ENCODE data around the gene CERK. TPM values are rescaled to one million over a fixed set of nuclear protein-coding genes. Genes with fewer than 3 reads are reported as not detected.

Gene CERK
- total RNA-seq, 1 donor from 2014 or later = 22.6 TPM

DNA sequence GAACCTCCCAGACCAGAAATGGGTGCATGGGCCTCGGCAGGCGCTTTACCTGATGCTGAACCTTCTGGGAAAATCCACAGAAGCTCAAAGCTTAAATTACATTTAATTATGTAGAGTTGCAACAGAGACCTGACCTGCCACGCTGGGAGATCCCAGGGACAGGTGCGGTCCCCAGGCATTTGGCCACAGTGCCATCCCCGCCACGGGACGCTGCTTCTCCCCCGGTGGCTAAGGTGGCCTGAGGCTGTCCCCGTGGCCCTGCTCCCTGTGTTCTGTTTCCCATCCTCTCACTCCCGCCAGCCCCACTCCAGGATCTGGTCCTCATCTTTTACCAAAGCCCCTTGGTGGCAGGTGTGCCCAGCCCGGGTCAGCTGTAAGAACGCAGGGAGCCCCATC, 78.3 kb downstream of the CERK start:
- TF ChIP-seq CTCF (conservative IDR thresholded peaks at IDR 0.05; ENCODE audit: low read depth, low read length) = no peak
- H3K4me3 ChIP-seq (ENCODE audit: low read depth, low read length) = no peak overlapping the region
- no peak for DNase-seq (ENCODE audit: low read depth)

DNA sequence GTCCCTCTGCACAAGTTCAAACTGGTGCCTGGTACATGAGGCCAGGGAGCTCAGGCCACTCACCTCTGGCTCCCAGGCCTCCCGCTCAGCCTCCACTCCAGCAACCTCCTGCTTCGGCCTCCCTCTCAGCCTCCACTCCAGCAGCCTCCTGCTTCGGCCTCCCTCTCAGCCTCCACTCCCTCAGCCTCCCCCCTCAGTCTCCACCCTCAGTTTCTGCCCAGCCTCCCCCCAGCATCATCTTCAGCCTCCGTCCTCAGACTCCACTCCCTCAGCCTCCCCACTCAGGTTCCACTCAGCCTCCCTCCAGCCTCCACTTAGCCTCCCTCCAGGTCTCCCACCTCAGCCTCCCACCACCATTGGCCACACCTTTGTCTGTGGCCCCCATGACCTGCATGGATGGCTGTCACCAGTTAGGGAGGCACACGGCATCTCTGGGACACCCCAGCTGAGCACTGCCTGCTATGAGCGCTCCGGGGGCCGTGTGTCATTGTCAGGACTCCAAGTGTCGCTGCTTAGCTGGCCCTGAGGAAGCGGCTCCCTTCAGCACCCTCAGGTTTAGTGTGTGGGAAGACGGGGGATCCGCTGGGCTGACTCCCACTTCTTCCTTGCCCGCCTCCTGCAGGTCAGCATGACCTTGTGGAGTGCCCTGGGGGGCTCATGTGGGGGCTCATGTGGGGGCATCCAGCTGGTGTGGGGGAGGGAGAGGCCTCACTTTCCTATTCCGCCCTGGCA, 78.8 kb downstream of the CERK start:
- DNase-seq (ENCODE audit: low read depth) = no peak
- H3K4me3 ChIP-seq (ENCODE audit: low read depth, low read length) = no peak overlapping the region
- no peak for TF ChIP-seq CTCF (conservative IDR thresholded peaks at IDR 0.05; ENCODE audit: low read depth, low read length)

- DNase-seq (ENCODE audit: low read depth) = no peak
- H3K4me3 ChIP-seq (ENCODE audit: low read depth, low read length) = no peak overlapping the region
- no peak for TF ChIP-seq CTCF (conservative IDR thresholded peaks at IDR 0.05; ENCODE audit: low read depth, low read length)
These were observed 79.8 kb downstream of the CERK start for GRCh38 chr22:46657996-46658947.

GRCh38 chr22:46657655-46657953, 80.4 kb downstream of the CERK start:
- DNase-seq (ENCODE audit: low read depth) = no peak
- TF ChIP-seq CTCF (conservative IDR thresholded peaks at IDR 0.05; ENCODE audit: low read depth, low read length) = no peak
- H3K4me3 ChIP-seq (ENCODE audit: low read depth, low read length) = no peak overlapping the region

- no peak for DNase-seq (ENCODE audit: low read depth)
- no peak overlapping the region for H3K4me3 ChIP-seq (ENCODE audit: low read depth, low read length)
- no peak for TF ChIP-seq CTCF (conservative IDR thresholded peaks at IDR 0.05; ENCODE audit: low read depth, low read length)
These were observed 81.0 kb downstream of the CERK start for GRCh38 chr22:46656856-46657654.

GRCh38 chr22:46655861-46656608, 82.0 kb downstream of the CERK start:
- TF ChIP-seq CTCF (conservative IDR thresholded peaks at IDR 0.05; ENCODE audit: low read depth, low read length) = no peak
- no peak for DNase-seq (ENCODE audit: low read depth)
- H3K4me3 ChIP-seq (ENCODE audit: low read depth, low read length) = no peak overlapping the region

All from epithelial cell of proximal tubule (primary cell).